Measurements from ENCODE around the gene FSIP1.
A peak's percentile ranks its signal among the peaks of the same experiment; 100 is the strongest.
"Not testable (repeated sequence)": the region's sequence is repeated elsewhere in the genome, so short reads cannot be mapped to it uniquely, and the experiment has no call there.

FSIP1 gene

GRCh38 chr15:39782441-39783138 lies at the start of gene FSIP1:
FSIP1 (minus strand) TSS chr15:39782841; CDS start chr15:39776524, 6,317 bp downstream.
- DNase-seq, result peak; percentile 38

GRCh38 chr15:39830166-39830565 lies 47.5 kb upstream of the FSIP1 start:
- DNase-seq, result no peak

GRCh38 chr15:39828374-39828931 lies 45.8 kb upstream of the FSIP1 start:
- DNase-seq, result no peak

- no peak for DNase-seq
These were observed 44.3 kb upstream of the FSIP1 start for GRCh38 chr15:39826975-39827374.

- DNase-seq, result no peak
These were observed 41.0 kb upstream of the FSIP1 start for GRCh38 chr15:39823634-39824033.

- no peak for DNase-seq
These were observed 37.5 kb upstream of the FSIP1 start for GRCh38 chr15:39820050-39820602.

GRCh38 chr15:39819533-39819932 lies 36.9 kb upstream of the FSIP1 start:
- no peak for DNase-seq

- DNase-seq, result no peak
These were observed 35.3 kb upstream of the FSIP1 start for GRCh38 chr15:39817892-39818291.

- DNase-seq, result no peak
These were observed 31.8 kb upstream of the FSIP1 start for GRCh38 chr15:39814489-39814888.

- DNase-seq, result not testable (repeated sequence)
These were observed 30.0 kb upstream of the FSIP1 start for GRCh38 chr15:39812651-39813050.

GRCh38 chr15:39808909-39809308 lies 26.3 kb upstream of the FSIP1 start:
- no peak for DNase-seq

GRCh38 chr15:39807791-39808190 lies 25.1 kb upstream of the FSIP1 start:
- no peak for DNase-seq

- DNase-seq, result no peak
These were observed 21.4 kb upstream of the FSIP1 start for GRCh38 chr15:39804026-39804425.

GRCh38 chr15:39803016-39803415 lies 20.4 kb upstream of the FSIP1 start:
- no peak for DNase-seq

GRCh38 chr15:39801641-39802309 lies 19.1 kb upstream of the FSIP1 start:
- DNase-seq, result no peak

- no peak for DNase-seq
These were observed 16.9 kb upstream of the FSIP1 start for GRCh38 chr15:39799552-39800011.

GRCh38 chr15:39798382-39798781 lies 15.7 kb upstream of the FSIP1 start:
- DNase-seq, result no peak

GRCh38 chr15:39797407-39797806 lies 14.8 kb upstream of the FSIP1 start:
- no peak for DNase-seq

- DNase-seq, result no peak
These were observed 14.0 kb upstream of the FSIP1 start for GRCh38 chr15:39796601-39797000.

GRCh38 chr15:39795486-39795885 lies 12.8 kb upstream of the FSIP1 start:
- no peak for DNase-seq

GRCh38 chr15:39794954-39795353 lies 12.3 kb upstream of the FSIP1 start:
- DNase-seq, result no peak

GRCh38 chr15:39793923-39794322 lies 11.3 kb upstream of the FSIP1 start:
- DNase-seq, result no peak

GRCh38 chr15:39792844-39793335 lies 10.2 kb upstream of the FSIP1 start:
- no peak for DNase-seq

All from NCI-H187 treated with DMSO at 0.1 percent for 48 hours (cell line).